Right lung (tissue), 5 donors: ENCODE results near the gene SYTL2. TPM values are rescaled to one million over a fixed set of nuclear protein-coding genes. Genes with fewer than 3 reads are reported as not detected.

Experiments
- DNase-seq, 2 donors: peaks; one replicate each; pipeline ENCODE4 v3.0.0-alpha.2; 2013
- polyA plus RNA-seq, 5 donors: library from polyadenylated mRNA; unstranded; fragments of 120-200 nt; gene quantifications; one replicate each; pipeline versions ENCODE4 v1.2.1 to v1.2.3, GENCODE V29; 2013; ENCODE audit warnings: inconsistent platforms in 1 of 5, low replicate concordance in 1 of 5; ENCODE audit not compliant: insufficient read length in 5 of 5, insufficient read depth in 1 of 5

Gene SYTL2
- polyA plus RNA-seq, 5 donors: 24.1 to 72.1 (median 53.6) TPM

GRCh38 chr11:85829172-85829571 lies 18.2 kb upstream of the SYTL2 start:
- DNase-seq: no peak

- no peak for DNase-seq
Observed at GRCh38 chr11:85828640-85828978, 17.7 kb upstream of the SYTL2 start.

GRCh38 chr11:85827748-85828639 lies 17.1 kb upstream of the SYTL2 start:
- peak in 1 of 2 donors; percentile 32 for DNase-seq

GRCh38 chr11:85826116-85826855 lies 15.3 kb upstream of the SYTL2 start:
- no peak for DNase-seq

GRCh38 chr11:85825616-85826015 lies 14.7 kb upstream of the SYTL2 start:
- no peak for DNase-seq

GRCh38 chr11:85823816-85824215 lies 12.9 kb upstream of the SYTL2 start:
- DNase-seq: no peak

GRCh38 chr11:85822814-85823213 lies 11.9 kb upstream of the SYTL2 start:
- DNase-seq: no peak

GRCh38 chr11:85821636-85822035 lies 10.7 kb upstream of the SYTL2 start:
- DNase-seq: no peak

- DNase-seq: no peak
Observed at GRCh38 chr11:85819441-85819840, 8.5 kb upstream of the SYTL2 start.

- DNase-seq: no peak
Observed at GRCh38 chr11:85815186-85815931, 4.4 kb upstream of the SYTL2 start.

- DNase-seq: no peak
Observed at GRCh38 chr11:85813721-85814120, 2.8 kb upstream of the SYTL2 start.

GRCh38 chr11:85811624-85812023 lies 683 bp upstream of the SYTL2 start:
- DNase-seq: no peak

- DNase-seq: no peak
Observed at GRCh38 chr11:85810521-85810870, 445 bp downstream of the SYTL2 start.

- DNase-seq: no peak
Observed at GRCh38 chr11:85809863-85810262, 1.1 kb downstream of the SYTL2 start.

- no peak for DNase-seq
Observed at GRCh38 chr11:85809191-85809590, 1.8 kb downstream of the SYTL2 start.

- DNase-seq: no peak
Observed at GRCh38 chr11:85806876-85807275, 4.1 kb downstream of the SYTL2 start.

GRCh38 chr11:85806016-85806415 lies 4.9 kb downstream of the SYTL2 start:
- no peak for DNase-seq

GRCh38 chr11:85805387-85805786 lies 5.6 kb downstream of the SYTL2 start:
- no peak for DNase-seq

- no peak for DNase-seq
Observed at GRCh38 chr11:85803920-85804319, 7.0 kb downstream of the SYTL2 start.

GRCh38 chr11:85803303-85803702 lies 7.6 kb downstream of the SYTL2 start:
- no peak for DNase-seq

- no peak for DNase-seq
Observed at GRCh38 chr11:85801527-85801926, 9.4 kb downstream of the SYTL2 start.

- DNase-seq: no peak
Observed at GRCh38 chr11:85800595-85801342, 10.2 kb downstream of the SYTL2 start.
